T follicular helper cell (primary cell): ENCODE data around the gene RELT.
"Not testable (repeated sequence)": the region's sequence is repeated elsewhere in the genome, so short reads cannot be mapped to it uniquely, and the experiment has no call there.

ENCODE experiments used
- DNase-seq: peaks from one replicate; pipeline ENCODE4 v3.0.0-alpha.2; 2020; ENCODE audit warnings: low read depth

RELT gene

GRCh38 chr11:73428699-73429098 lies 52.5 kb downstream of the RELT start:
- no peak for DNase-seq

- DNase-seq: no peak
These were observed 53.0 kb downstream of the RELT start for GRCh38 chr11:73429121-73429750.

- no peak for DNase-seq
These were observed 54.1 kb downstream of the RELT start for GRCh38 chr11:73430326-73430725.

GRCh38 chr11:73431396-73431795 lies 55.2 kb downstream of the RELT start:
- no peak for DNase-seq

GRCh38 chr11:73436859-73437258 lies 60.7 kb downstream of the RELT start:
- not testable (repeated sequence) for DNase-seq

- DNase-seq: no peak
These were observed 63.0 kb downstream of the RELT start for GRCh38 chr11:73439002-73439843.

- no peak for DNase-seq
These were observed 69.8 kb downstream of the RELT start for GRCh38 chr11:73445980-73446379.

- no peak for DNase-seq
These were observed 70.6 kb downstream of the RELT start for GRCh38 chr11:73446766-73447165.
